HL-60 (cell line): ENCODE measurements around the gene NFASC.

Source experiments
- DNase-seq, 2 experiments: peaks; one replicate each; pipeline ENCODE4 v3.0.0-alpha.2; 2010 to 2020; ENCODE audit warnings: low read depth in 1 of 2, low spot score in 1 of 2
- H3K27ac ChIP-seq: fragments of 250-450 bp; sonication (Bioruptor Pico); replicated peaks from 2 replicates; pipeline ENCODE4 v1.5.1; 2020; ENCODE audit warnings: mild to moderate bottlenecking, moderate library complexity
- H3K27me3 ChIP-seq: fragments of 250-450 bp; sonication (Bioruptor Pico); 2 replicates; pipeline ENCODE4 v1.5.1; 2021; ENCODE audit warnings: mild to moderate bottlenecking, moderate library complexity; ENCODE audit not compliant: insufficient read depth, poor library complexity, severe bottlenecking
- H3K4me3 ChIP-seq: replicated peaks from 2 replicates; pipeline ENCODE4 v1.5.1; 2011; ENCODE audit warnings: mild to moderate bottlenecking, control low read depth, low read length; ENCODE audit not compliant: insufficient read depth
- GABPA ChIP-seq: IDR thresholded peaks from 2 replicates; pipeline ENCODE4 v1.6.1; 2012; ENCODE audit warnings: low read depth
- POLR2AphosphoS5 ChIP-seq: IDR thresholded peaks from 2 replicates; pipeline ENCODE4 v1.6.1; 2012; ENCODE audit warnings: low read depth
- SPI1 ChIP-seq: IDR thresholded peaks from 2 replicates; pipeline ENCODE4 v1.6.1; 2012; ENCODE audit warnings: low read depth, mild to moderate bottlenecking, borderline replicate concordance
- TF ChIP-seq, protein P1 (sequence below): IDR thresholded peaks from one replicate; pipeline ENCODE4 v1.5.1; 2011; ENCODE audit warnings: low read length, control low read depth, inconsistent platforms; ENCODE audit not compliant: insufficient read depth
- TF ChIP-seq, protein P2 (sequence below): IDR thresholded peaks from 2 replicates; pipeline ENCODE4 v1.6.1; 2012; ENCODE audit warnings: low read depth; ENCODE audit not compliant: insufficient replicate concordance

NFASC gene

DNA sequence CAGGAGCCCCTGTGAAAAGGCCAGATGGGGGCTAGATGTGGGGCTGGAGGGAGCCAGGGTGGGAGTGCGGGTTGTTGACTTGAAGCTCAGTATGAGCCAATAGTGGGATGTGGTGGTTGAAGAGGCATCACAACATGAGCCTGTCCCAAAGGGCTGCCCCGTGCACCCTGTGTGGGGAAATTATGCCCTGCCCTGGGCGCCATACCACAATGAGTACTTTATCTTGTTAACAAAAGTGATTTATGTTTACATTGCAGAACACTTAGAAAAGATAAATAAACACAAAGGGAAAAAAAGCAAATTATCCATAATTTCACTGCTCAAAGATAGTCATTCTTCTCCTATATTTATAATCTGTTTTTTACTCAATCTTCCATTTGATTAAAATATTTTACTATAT lies 1.6 kb upstream of the NFASC start:
- no peak overlapping the region for H3K4me3 ChIP-seq
- TF ChIP-seq, protein P1, sequence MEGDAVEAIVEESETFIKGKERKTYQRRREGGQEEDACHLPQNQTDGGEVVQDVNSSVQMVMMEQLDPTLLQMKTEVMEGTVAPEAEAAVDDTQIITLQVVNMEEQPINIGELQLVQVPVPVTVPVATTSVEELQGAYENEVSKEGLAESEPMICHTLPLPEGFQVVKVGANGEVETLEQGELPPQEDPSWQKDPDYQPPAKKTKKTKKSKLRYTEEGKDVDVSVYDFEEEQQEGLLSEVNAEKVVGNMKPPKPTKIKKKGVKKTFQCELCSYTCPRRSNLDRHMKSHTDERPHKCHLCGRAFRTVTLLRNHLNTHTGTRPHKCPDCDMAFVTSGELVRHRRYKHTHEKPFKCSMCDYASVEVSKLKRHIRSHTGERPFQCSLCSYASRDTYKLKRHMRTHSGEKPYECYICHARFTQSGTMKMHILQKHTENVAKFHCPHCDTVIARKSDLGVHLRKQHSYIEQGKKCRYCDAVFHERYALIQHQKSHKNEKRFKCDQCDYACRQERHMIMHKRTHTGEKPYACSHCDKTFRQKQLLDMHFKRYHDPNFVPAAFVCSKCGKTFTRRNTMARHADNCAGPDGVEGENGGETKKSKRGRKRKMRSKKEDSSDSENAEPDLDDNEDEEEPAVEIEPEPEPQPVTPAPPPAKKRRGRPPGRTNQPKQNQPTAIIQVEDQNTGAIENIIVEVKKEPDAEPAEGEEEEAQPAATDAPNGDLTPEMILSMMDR: no peak
- TF ChIP-seq, protein P2, sequence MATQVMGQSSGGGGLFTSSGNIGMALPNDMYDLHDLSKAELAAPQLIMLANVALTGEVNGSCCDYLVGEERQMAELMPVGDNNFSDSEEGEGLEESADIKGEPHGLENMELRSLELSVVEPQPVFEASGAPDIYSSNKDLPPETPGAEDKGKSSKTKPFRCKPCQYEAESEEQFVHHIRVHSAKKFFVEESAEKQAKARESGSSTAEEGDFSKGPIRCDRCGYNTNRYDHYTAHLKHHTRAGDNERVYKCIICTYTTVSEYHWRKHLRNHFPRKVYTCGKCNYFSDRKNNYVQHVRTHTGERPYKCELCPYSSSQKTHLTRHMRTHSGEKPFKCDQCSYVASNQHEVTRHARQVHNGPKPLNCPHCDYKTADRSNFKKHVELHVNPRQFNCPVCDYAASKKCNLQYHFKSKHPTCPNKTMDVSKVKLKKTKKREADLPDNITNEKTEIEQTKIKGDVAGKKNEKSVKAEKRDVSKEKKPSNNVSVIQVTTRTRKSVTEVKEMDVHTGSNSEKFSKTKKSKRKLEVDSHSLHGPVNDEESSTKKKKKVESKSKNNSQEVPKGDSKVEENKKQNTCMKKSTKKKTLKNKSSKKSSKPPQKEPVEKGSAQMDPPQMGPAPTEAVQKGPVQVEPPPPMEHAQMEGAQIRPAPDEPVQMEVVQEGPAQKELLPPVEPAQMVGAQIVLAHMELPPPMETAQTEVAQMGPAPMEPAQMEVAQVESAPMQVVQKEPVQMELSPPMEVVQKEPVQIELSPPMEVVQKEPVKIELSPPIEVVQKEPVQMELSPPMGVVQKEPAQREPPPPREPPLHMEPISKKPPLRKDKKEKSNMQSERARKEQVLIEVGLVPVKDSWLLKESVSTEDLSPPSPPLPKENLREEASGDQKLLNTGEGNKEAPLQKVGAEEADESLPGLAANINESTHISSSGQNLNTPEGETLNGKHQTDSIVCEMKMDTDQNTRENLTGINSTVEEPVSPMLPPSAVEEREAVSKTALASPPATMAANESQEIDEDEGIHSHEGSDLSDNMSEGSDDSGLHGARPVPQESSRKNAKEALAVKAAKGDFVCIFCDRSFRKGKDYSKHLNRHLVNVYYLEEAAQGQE: no peak
- no peak for TF ChIP-seq GABPA
- TF ChIP-seq POLR2AphosphoS5: no peak
- TF ChIP-seq SPI1: no peak
- H3K27ac ChIP-seq: no peak overlapping the region
- DNase-seq: no peak
- peaks cover 2% of the 10 kb centered on the region for H3K27me3 ChIP-seq

GRCh38 chr1:204871405-204872037 lies 859 bp downstream of the NFASC start:
- Histone ChIP-seq H3K27me3 (peaks cover 2% of the 10 kb centered on the region), H3K27ac (no peak overlapping the region), H3K4me3 (no peak overlapping the region)
- TF ChIP-seq, protein P2: no peak
- TF ChIP-seq GABPA (no peak), SPI1 (no peak), POLR2AphosphoS5 (no peak)
- TF ChIP-seq, protein P1: no peak
- no peak for DNase-seq

- no peak overlapping the region for H3K4me3 ChIP-seq
- DNase-seq: no peak
- H3K27ac ChIP-seq: no peak overlapping the region
- TF ChIP-seq, protein P2: no peak
- TF ChIP-seq POLR2AphosphoS5 (no peak), SPI1 (no peak), GABPA (no peak)
- TF ChIP-seq, protein P1: no peak
- peaks cover 2% of the 10 kb centered on the region for H3K27me3 ChIP-seq
Observed at GRCh38 chr1:204872262-204872881, 1.7 kb downstream of the NFASC start.
